Endometrial microvascular endothelial cells (primary cell): ENCODE measurements around the gene GLS. TPM values are rescaled to one million over a fixed set of nuclear protein-coding genes. Genes with fewer than 3 reads are reported as not detected.
"Not testable (repeated sequence)": the region's sequence is repeated elsewhere in the genome, so short reads cannot be mapped to it uniquely, and the experiment has no call there.

Source experiments
- in situ Hi-C: cut with HindIII; loops from 2 replicates; pipeline ENCODE4 v1.10.0; 2017; ENCODE audit warnings: low sequenced_read_pairs, low pct_unique_long_range_greater_than_20kb; ENCODE audit errors: inconsistent ontology term
- total RNA-seq: library from RNA; depleted of rRNA; stranded (reverse); fragments of >200 nt; gene quantifications from one replicate; pipeline ENCODE4 v1.2.3, GENCODE V29; 2015; ENCODE audit errors: inconsistent ontology term

Gene GLS
- total RNA-seq, 1 donor from 2014 or later, result 110 TPM

DNA sequence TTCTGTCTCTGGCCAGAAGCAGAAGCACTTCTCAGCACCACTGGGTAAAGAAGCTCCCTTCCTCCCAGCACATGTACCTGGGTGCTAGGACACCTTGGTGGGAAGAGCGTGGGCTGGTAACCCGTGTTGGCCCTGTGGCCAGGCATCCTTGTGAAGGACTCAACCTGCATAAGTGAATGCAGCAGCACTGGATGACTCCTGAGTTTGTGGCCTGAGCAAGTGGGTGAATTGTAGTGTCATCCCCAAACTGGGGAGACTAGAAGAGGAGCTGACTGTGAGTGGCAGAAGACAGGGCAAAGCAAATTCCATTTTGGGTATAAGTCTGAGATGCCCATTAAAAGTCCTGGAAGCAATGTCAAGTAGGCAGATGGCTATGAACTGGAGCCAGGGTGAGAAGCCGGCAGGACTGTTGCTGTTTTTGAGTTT, 70.0 kb downstream of the GLS start:
- in situ Hi-C loops, result no loop called here

DNA sequence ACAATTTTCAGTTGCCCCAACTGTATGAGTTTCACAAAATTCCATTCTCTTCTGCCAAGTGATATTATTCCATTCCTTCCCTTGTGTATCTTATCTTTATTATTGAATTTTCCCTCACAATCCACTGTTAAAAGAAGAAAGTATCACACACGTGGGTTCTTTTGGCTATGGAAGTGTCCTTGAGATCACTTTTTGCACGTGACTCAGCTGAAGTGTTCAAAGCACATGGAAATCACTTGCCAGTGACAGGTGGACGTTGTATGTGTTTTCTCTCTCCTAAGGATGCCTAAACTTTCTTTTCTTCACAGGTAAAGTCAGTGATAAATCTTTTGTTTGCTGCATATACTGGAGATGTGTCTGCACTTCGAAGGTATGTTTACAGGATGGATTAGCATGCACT, 72.6 kb downstream of the GLS start:
- in situ Hi-C loops, result no loop called here

DNA sequence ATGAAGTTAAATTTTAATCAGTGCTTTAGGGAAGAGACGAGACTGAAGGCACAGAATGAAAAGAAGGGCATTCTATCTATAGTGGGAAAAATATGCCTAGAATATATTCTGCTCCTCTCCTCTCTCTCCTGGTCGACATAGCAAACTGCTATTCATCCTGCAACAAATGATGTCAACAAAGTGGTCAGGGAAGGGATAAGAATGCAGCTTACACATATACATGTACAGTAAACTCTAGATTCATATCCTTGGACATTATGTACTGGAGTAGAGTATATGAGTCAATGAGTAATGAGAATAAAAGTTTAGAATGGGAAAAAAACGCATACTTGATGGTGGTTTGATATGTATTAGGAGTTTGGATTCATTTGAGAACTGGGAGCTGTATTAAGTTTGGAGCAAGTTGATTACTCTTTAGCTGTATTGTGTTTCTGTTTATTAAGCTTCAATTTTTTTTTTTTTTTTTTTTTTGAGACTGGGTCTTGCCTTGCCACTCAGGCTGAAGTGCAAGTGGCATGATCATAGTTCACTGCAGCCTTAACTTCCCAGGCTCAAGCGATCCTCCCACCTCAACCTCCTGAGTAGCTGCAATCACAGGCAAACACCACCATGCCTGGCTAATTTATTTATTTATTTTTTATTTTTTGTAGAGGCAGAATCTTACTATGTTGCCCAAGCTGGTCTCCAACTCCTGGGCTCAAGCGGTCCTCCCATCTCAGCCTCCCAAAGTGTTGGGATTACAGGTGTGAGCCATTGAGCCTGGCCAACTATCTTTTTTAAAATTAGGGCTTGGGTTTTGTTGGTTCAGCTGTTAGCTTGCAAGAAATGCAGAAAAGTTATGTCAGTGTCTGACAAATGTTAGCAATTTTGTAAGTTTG, 79.5 kb downstream of the GLS start:
- in situ Hi-C loops, result no loop called here

DNA sequence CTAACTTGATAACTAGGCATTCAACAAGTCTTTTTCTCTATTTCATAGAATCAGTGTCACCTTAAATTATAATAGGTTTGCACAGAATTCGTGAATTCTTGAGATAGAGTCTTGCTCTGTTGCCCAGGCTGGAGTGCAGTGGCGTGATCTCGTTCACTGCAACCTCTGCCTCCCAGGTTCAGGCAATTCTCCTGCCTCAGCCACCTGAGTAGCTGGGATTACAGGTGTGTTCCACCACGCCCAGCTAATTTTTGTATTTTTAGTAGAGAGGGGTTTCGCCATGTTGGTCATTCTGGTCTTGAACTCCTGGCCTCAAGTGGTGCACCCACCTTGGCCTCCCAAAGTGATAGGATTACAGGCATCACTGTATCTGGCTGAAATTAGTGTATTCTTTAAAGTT, 80.5 kb downstream of the GLS start:
- in situ Hi-C loops, result not testable (repeated sequence)

DNA sequence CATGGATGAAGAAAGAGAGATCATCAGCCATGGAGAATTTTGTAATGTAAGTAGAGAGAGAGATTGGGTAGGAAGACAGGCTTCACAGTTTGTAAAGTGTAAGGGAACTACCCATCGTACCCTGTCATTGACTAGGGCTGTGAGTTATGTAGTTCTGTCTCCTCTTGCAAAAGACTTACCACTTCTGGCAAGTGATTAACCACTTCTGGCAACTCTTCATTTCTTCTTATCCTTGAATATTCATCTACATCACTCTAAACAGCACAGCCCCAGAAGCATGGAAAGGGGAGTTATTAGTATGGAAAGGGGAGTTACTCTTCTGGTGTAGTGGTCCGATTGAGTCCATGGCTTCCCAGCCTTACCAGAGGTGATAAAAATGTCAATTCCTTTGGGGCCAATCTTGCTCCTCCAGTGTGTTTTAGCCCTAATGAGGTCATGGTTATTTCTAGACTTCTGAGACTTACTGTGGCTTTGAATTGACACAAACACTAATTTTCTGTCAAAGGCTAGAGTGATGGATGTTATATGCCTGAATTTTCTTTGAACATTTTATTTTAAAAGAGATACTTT, 81.4 kb downstream of the GLS start:
- in situ Hi-C loops, result no loop called here

DNA sequence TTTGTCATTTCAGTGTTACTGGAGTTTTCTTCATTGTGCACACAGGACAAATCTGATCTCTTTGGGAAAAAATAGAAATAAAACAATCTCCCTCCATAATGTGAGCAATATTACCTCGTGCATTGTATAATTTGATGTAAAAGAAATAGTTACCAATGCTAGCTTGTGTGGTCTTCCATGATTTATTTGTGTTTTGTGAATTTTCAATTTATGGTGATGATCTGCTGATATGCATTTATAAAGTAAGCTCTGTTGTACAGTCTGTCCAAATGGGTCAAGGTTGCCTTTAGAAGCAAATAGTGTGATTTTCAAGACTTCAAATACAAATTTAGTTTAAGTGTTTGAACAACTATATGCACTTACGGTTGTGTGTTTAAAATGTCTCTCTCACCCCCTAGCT, 82.5 kb downstream of the GLS start:
- in situ Hi-C loops, result no loop called here

DNA sequence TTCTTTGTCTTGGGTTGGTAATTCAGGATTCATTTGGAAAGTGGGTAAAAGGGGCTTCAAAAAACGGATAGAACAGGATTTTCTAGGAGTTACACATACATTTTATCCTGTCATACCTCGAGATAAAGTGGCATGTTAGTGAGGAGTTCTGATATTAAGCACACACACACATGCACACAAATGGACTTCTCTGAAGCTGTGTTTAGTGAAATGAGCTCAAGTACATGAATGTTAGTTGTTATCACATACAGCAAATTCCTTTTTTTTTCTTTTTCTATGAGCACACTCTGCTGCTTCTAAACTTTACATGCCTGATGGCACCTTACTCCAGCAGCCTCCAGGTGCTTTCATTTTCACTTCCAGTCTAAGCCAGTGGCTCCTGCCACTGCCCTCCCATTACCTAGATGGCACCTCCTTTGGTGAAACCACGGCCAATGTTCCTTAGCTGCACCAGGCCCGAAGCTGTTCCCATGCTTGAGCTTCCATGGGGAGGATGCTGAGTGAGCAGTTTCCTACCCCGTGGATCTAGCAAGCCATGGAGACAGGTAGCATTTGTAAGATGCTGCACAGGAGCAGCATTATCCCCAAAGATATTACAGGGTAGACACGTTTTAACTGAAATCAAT, 83.7 kb downstream of the GLS start:
- in situ Hi-C loops, result no loop called here

DNA sequence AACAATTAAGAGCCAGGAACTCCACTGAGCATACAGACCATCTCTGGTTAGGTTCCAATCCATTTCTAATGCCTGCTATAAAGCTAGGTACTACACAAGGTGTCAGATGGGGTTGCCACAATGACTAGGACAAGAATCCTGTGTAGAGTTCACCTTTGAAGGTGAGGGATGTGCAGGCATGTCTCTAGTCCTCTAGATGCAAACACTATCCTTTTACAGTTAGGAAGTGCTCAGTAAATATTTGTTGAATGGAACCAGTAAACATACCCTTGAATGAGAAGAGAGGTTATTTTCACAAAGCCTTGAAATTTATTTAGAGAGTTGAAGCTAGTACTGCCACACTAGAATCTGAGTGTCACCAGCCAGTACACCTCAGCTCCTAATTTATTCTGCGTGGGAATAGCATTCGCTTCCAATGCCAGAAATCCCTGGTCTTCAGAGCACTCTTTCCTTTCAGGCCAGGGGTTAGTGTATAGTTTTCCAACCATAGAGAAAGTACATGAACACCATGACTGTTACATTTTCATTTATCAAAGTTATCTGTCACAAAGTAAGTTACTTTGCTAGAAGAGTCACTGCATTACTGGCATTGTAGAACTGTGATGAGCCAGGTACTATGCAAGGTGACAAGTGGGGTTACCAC, 85.1 kb downstream of the GLS start:
- in situ Hi-C loops, result no loop called here

DNA sequence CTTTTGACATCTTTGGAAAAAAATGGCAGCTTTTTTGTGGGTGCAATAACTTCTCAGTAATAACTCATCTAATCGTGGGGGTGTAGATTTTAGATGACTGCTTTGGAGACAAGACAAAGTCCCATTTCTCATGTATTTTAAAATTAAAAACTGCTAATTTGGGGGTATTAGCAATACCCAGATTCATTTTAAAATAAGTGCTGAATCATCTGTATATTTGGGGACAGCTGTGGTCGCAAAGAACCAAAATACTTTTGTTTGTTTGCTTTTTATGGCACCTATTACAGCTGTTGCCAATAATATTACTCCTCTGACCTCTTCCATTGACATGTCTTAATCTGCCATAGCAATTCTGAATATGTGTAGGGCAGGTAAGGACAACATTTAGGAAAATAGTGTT, 87.9 kb downstream of the GLS start:
- in situ Hi-C loops, result no loop called here

DNA sequence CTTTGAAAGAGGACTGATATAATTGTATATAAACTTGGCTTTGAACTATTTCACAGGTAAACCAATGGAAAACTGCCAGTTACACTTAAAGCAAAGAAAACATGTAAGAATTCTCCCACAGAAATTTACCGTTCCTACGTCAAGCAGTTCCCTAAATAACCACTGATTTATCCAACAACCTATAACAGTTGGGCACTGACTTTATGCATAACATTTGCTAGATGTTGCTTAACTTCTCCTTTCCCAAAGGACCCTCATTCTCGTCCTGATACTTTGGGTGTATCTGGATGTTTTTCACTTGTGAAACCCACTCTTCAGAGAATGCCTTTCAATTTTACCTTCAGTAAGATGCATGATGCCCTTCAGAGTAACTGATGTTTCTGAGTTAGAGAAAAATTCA, 89.5 kb downstream of the GLS start:
- in situ Hi-C loops, result no loop called here

DNA sequence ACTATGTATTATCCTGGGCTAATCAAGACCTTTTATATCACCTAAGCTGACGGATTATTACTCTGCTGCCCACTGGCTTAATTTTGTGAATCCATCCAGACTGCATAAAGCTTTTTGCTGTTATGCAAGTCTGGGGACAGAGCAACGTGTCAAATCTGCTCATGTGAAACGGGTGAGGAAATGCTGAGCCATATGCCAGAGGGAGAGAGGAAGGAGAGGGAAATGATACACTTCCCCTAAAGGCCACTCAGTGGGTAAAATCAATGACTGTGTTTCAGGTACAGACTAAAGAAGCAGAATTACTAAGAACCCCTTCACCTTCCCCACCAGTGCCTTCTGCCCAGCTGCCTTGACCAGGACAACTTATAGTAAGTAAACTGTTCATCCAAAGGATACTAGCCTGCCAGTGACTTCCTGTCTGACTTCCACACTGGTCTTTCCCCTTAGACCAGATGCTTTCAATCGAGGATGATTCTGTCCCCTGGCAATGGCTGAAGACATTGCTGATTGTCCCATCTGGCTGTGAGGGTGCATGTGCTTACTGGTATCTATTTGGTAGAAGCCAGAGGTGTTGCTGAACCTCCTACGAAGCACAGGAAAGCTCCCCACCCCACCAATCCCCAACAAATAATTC, 90.4 kb downstream of the GLS start:
- in situ Hi-C loops, result no loop called here

DNA sequence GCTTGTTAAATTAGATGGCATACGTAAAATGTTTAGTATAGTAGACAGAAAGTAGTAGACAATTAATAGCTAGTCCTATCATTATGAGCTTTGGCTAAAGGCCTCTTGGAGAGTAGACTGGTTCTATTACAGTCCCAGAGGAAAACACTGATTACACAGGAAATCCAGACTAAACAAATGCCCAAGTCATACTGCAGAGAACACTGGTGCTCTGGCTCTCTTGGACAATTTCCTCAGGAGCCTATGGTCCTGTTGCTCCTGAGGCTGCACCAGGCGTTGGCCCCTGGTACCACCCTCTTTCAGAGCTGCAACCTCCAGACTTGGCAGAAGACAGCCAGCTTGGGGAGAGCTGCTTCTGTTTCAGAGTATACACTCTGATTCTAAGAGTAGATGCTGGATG, 91.6 kb downstream of the GLS start:
- in situ Hi-C loops, result no loop called here

DNA sequence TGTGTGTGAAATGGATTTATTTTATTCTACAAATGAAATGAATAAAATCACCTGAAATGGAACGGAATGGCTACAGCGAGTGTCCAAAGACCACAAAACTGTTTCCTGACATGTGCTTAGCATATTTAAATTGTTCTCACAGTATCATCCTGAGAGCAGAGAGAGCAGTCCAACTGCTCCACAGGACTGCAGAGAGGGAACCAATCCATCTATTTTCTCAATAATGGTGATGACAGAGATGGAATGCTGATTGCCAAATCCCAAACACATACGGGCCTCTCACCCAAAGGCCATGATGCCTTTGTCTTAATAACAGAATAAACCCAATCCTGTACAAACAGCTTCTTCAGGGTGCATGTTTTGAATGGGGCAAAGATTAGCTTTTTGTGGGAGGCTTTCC, 92.2 kb downstream of the GLS start:
- in situ Hi-C loops, result no loop called here

DNA sequence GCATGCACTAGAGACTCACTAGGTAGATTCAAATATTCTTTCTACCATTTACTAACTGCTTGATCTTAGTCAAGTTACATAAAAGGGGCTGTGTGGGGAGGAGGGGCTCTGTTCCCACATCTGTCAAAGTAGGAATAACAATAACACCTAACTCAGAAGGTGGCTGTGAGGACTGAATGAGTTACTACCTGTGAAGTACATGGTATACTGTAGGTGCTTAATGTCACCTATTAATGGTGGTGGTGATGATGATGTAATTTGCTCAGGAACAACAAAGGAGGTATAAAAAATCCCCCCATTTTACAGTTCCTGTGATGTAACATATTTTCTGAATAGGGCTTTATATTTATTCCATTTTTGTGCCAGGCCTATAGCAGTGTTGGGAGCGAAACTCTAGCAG, 92.6 kb downstream of the GLS start:
- in situ Hi-C loops, result no loop called here

DNA sequence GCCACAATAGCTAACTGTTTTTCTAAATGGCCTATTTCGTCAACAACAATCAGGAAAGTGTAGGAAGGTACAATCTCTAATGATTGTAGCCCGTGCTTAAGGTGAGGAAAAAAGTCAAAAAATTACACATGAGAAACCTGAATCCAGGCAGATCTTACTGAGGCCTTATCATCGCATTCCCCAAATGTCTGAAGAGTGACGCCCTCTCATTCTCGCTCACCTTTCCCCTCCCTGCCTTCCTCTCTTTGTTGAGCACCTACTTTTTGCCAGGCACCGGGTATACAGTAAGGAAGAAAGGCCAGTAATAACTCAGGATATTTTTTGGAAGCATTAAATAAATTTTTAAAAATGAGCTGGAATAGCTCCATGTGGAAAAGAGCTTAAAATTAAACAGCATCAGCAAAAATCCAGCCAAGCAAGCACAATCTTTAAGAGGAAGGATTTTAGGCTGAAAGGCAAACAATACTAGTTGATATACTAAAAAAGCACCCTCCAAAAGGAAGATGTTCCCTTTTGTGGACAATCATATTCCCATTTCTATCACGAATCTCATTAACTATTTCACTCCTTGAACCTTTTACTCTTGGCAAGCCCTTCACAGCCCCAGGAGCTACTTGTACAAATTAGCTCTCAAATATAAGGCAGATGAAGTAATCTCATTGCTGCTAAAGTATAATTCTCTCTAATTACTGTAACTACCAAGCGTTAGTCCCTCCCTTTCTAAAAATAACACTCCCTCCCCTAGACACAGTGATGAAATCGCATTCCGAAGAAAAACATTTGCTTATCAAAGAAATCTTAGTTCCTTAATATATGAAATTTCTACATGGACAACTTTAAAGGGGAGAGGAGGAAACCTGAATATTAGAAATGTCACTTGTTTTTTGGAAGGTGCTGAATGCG, 93.4 kb downstream of the GLS start:
- in situ Hi-C loops, result no loop called here

DNA sequence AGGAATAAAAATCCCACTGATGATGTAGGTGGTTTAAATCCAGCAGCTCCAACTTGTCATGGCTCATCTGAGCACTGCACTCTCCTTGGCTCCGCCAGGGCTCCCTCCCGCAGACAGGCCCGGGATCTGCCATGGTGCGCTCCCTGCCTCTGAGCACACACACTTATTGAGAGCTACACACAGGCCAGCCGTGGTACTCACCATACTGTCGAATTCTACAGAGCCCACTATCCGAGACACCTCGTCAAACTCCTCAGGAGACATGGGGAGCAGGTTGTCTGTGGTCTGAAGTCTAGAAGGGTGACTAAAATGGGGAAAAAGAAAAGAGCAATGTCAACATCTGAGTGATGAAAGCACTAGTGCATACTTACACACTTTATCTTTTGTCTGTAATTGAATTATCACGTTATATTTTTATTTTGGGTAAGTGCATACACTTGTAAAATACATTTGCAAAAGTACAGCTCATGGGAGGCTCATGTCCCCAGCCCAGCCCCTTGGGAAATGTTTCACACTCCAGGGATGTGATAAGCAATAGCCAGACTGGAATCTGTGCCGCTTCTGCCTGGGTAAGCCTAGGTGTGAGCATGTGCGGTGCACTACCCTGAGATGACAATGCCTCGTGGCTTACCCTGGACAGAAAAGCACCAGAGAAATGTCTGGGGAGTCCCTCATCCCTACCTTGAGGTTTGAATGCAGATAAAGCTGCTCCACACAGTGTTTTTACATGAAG, 94.2 kb downstream of the GLS start:
- in situ Hi-C loops, result no loop called here

DNA sequence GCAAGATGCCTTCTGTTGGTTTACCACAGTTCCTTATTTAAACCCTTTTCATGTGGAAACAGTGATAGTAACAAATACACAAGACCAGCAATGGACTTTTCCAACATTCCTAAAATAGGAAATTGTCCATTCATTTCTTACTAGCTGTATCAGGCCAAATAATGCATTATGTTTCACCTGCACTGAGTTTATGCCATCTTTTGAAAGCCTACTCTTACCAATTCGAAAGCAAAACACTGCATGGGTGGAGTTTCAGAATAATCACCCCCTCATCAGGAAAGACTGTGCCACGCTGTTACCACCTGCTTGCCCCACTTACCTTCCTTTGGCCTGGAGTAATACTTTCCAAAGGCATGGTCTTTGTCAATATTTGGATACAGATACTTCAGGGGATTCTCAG, 95.9 kb downstream of the GLS start:
- in situ Hi-C loops, result no loop called here

DNA sequence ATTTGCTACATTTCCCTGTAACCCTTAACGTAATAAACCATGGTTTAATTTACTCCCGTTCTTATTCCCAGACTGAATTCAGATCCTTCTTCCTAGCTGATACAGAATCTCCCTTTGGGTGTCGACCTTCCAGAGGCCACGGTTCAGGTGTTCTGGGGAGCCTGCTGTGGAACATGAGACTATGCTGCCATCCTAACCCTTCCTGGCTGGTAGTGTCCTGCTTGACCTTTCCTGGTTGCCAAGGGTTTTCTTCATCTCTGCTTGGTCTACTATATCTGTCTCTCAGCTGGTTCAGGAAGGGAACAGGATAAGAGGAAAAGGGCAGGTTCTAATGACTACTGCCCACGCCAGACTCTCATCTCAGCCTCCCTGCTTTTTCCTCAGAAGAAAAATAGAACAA, 96.9 kb downstream of the GLS start:
- in situ Hi-C loops, result no loop called here
